Prostate gland (tissue), 2 donors: ENCODE results near the gene CHMP2B.

Source experiments
- POLR2AphosphoS5 ChIP-seq: sonication (generic); formaldehyde crosslinking; IDR thresholded peaks from one replicate; pipeline ENCODE4 v1.6.1; 2017; ENCODE audit warnings: antibody characterized with exemption
- TF ChIP-seq, protein P1 (sequence below), 4 experiments: fragments of 200-600 bp in 2 of 4; fragments of 450-650 bp in 2 of 4; sonication (generic) in 2 of 4; IDR thresholded peaks; 1 replicate in 3 of 4; 2 replicates in 1 of 4; pipeline ENCODE4 v1.5.1; 2016 to 2019; ENCODE audit warnings: antibody characterized with exemption in 4 of 4, mild to moderate bottlenecking in 2 of 4, moderate library complexity in 2 of 4

DNA sequence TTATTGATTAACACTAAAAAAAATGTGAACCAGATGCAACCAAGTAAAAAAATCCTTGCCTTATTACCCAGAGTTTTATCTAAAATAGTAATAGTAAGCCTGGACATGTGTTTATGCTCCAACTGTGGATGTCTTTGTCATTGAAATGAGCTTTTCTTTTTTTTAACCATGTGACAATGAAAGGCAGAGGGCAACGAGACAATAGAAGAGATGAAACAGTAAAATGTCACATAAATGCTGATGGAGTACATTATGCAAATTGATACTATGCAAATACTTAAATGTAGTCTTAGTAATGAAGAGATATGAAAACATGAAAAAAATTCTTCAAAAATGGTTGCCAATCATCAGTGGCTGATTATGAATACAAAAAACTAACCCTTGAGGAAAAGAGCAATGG, 20.5 kb upstream of the CHMP2B start:
- TF ChIP-seq, protein P1, sequence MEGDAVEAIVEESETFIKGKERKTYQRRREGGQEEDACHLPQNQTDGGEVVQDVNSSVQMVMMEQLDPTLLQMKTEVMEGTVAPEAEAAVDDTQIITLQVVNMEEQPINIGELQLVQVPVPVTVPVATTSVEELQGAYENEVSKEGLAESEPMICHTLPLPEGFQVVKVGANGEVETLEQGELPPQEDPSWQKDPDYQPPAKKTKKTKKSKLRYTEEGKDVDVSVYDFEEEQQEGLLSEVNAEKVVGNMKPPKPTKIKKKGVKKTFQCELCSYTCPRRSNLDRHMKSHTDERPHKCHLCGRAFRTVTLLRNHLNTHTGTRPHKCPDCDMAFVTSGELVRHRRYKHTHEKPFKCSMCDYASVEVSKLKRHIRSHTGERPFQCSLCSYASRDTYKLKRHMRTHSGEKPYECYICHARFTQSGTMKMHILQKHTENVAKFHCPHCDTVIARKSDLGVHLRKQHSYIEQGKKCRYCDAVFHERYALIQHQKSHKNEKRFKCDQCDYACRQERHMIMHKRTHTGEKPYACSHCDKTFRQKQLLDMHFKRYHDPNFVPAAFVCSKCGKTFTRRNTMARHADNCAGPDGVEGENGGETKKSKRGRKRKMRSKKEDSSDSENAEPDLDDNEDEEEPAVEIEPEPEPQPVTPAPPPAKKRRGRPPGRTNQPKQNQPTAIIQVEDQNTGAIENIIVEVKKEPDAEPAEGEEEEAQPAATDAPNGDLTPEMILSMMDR (IDR thresholded peaks at IDR 0.05): no peak
- no peak for TF ChIP-seq POLR2AphosphoS5
